Measurements from ENCODE around the gene RNASET2. TPM values are rescaled to one million over a fixed set of nuclear protein-coding genes. Genes with fewer than 3 reads are reported as not detected.

Gene RNASET2
- total RNA-seq, 4 donors from 2014 or later = 29.1 to 56.7 (median 41.2) TPM

GRCh38 chr6:166980738-166981137 lies 24.4 kb upstream of the RNASET2 start:
- DNase-seq = no peak

GRCh38 chr6:166977621-166978525 lies 21.5 kb upstream of the RNASET2 start:
- Histone ChIP-seq H3K27ac (no peak overlapping the region), H3K4me1 (no peaks in the 10 kb centered on the region), H3K9me3 (no peaks in the 10 kb centered on the region), H3K27me3 (no peaks in the 10 kb centered on the region), H3K36me3 (no peaks in the 10 kb centered on the region), H3K4me3 (no peak overlapping the region)
- 85 to 87% methylated on average over 9 of the region's 9 CpGs for WGBS, 2 donors
- TF ChIP-seq, protein P1, sequence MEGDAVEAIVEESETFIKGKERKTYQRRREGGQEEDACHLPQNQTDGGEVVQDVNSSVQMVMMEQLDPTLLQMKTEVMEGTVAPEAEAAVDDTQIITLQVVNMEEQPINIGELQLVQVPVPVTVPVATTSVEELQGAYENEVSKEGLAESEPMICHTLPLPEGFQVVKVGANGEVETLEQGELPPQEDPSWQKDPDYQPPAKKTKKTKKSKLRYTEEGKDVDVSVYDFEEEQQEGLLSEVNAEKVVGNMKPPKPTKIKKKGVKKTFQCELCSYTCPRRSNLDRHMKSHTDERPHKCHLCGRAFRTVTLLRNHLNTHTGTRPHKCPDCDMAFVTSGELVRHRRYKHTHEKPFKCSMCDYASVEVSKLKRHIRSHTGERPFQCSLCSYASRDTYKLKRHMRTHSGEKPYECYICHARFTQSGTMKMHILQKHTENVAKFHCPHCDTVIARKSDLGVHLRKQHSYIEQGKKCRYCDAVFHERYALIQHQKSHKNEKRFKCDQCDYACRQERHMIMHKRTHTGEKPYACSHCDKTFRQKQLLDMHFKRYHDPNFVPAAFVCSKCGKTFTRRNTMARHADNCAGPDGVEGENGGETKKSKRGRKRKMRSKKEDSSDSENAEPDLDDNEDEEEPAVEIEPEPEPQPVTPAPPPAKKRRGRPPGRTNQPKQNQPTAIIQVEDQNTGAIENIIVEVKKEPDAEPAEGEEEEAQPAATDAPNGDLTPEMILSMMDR (IDR thresholded peaks at IDR 0.05) = no peak
- TF ChIP-seq POLR2A (IDR thresholded peaks at IDR 0.05) = no peak
- DNase-seq = no peak
- intact Hi-C loops (cut with DNase I) = no loop called here

More at GRCh38 chr6:166980738-166981137, 24.4 kb upstream of the RNASET2 start:
- Histone ChIP-seq H3K4me1 (no peaks in the 10 kb centered on the region), H3K4me3 (no peak overlapping the region), H3K9me3 (no peaks in the 10 kb centered on the region), H3K27me3 (no peaks in the 10 kb centered on the region), H3K36me3 (no peaks in the 10 kb centered on the region), H3K27ac (no peak overlapping the region)
- WGBS, 2 donors = 96 to 97% methylated on average over 3 of the region's 3 CpGs
- intact Hi-C loops (cut with DNase I) = no loop called here
- TF ChIP-seq, protein P1 (IDR thresholded peaks at IDR 0.05) = no peak
- TF ChIP-seq POLR2A (IDR thresholded peaks at IDR 0.05) = no peak

- WGBS, 2 donors = no CpG with 5 or more reads among the region's 2 CpGs
- Histone ChIP-seq H3K4me1 (no peaks in the 10 kb centered on the region), H3K4me3 (no peak overlapping the region), H3K27me3 (no peaks in the 10 kb centered on the region), H3K27ac (no peak overlapping the region), H3K9me3 (no peaks in the 10 kb centered on the region), H3K36me3 (no peaks in the 10 kb centered on the region)
- DNase-seq = no peak
- TF ChIP-seq, protein P1 (IDR thresholded peaks at IDR 0.05) = no peak
- TF ChIP-seq POLR2A (IDR thresholded peaks at IDR 0.05) = no peak
- intact Hi-C loops (cut with DNase I) = no loop called here
These were observed 20.3 kb upstream of the RNASET2 start for GRCh38 chr6:166976636-166977035.

GRCh38 chr6:166972101-166972500 lies 15.8 kb upstream of the RNASET2 start:
- no peak for DNase-seq
- Histone ChIP-seq H3K36me3 (no peaks in the 10 kb centered on the region), H3K27ac (no peak overlapping the region), H3K27me3 (no peaks in the 10 kb centered on the region), H3K4me1 (no peaks in the 10 kb centered on the region), H3K4me3 (no peak overlapping the region), H3K9me3 (no peaks in the 10 kb centered on the region)
- 92 to 100% methylated on average over 2 of the region's 2 CpGs for WGBS, 2 donors
- TF ChIP-seq POLR2A (IDR thresholded peaks at IDR 0.05) = no peak
- TF ChIP-seq, protein P1 (IDR thresholded peaks at IDR 0.05) = no peak
- intact Hi-C loops (cut with DNase I) = no loop called here

DNA sequence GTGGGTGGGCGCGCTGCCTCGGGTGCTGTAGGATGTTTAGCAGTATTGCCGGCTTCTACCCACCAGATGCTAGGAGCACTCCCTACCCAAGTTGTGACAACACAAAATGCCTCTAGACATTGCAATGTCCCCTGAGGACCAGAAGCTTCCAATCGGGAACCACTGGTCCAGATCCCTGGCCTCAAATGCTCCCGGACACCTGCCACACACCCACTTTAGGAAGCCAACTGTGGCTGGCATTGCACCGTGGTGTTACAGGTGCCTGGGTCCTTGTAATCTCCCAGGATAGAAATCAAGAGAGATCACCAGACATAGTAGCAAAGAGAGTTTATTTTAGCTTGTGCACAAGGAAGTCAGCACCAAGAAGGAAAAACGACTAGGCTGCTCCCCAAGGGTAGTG lies 14.9 kb upstream of the RNASET2 start:
- no peaks in the 10 kb centered on the region for H3K36me3 ChIP-seq
- no peak overlapping the region for H3K4me3 ChIP-seq

More for the DNA sequence above, 14.9 kb upstream of the RNASET2 start:
- no peaks in the 10 kb centered on the region for H3K9me3 ChIP-seq
- WGBS, 2 donors = 71 to 75% methylated on average over 3 to 6 of the region's 8 CpGs
- no peaks in the 10 kb centered on the region for H3K4me1 ChIP-seq
- H3K27ac ChIP-seq = no peak overlapping the region
- no peak for DNase-seq
- intact Hi-C loops (cut with DNase I) = no loop called here
- no peaks in the 10 kb centered on the region for H3K27me3 ChIP-seq
- TF ChIP-seq POLR2A (IDR thresholded peaks at IDR 0.05) = no peak
- TF ChIP-seq, protein P1 (IDR thresholded peaks at IDR 0.05) = no peak
